ENCODE measurements around the gene ZNF770.

ZNF770 gene

DNA sequence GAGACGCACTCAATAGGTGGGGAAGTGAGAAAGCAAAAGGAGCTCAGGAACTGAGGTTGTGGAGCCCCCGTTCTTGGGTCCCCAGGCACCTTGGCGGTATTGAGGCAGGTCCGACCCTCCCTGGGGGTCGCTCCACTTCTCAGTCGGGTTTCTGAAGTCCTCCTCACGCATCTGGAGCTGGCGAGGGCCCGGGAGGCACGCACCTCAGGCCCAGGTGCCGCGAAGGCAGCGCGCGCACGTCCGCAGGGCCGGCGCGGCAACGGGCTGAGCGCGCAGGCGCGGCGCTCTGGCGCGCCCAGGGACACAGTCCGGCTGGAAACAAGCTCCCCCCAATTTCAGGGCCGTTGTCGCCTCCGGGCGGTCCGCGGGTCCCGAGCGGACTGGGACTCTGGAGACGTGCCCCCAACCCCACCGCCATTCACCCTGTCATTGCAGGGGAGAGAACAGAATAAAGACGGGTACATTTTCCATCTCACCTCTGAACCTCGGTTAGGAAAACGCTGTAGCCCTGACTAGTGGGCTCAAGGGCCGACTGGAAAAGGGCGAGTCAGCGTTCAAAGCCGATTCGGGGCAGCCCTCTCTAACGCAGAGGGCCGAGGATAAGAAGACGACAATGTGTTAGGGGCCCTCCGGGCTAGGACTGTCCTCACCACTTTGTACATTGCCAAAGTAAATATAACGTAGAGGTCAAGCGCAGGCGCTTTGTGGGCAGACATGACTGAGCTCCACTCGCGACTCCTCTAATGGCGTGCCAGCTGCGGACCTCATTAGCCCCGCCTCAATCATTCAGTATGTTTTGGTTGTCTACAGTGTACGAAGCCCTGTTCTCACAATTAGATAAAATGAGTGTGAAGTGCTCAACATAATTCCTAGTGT lies at the start of gene ZNF770 (continued):
- TF ChIP-seq, protein P1, sequence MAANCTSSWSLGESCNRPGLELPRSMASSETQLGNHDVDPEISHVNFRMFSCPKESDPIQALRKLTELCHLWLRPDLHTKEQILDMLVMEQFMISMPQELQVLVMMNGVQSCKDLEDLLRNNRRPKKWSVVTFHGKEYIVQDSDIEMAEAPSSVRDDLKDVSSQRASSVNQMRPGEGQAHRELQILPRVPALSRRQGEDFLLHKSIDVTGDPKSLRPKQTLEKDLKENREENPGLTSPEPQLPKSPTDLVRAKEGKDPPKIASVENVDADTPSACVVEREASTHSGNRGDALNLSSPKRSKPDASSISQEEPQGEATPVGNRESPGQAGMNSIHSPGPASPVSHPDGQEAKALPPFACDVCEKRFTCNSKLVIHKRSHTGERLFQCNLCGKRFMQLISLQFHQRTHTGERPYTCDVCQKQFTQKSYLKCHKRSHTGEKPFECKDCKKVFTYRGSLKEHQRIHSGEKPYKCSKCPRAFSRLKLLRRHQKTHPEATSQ (tag by site-specific recombination; IDR thresholded peaks at IDR 0.05) = peak; percentile 63; the same call in 1 of the 2 replicates

DNA sequence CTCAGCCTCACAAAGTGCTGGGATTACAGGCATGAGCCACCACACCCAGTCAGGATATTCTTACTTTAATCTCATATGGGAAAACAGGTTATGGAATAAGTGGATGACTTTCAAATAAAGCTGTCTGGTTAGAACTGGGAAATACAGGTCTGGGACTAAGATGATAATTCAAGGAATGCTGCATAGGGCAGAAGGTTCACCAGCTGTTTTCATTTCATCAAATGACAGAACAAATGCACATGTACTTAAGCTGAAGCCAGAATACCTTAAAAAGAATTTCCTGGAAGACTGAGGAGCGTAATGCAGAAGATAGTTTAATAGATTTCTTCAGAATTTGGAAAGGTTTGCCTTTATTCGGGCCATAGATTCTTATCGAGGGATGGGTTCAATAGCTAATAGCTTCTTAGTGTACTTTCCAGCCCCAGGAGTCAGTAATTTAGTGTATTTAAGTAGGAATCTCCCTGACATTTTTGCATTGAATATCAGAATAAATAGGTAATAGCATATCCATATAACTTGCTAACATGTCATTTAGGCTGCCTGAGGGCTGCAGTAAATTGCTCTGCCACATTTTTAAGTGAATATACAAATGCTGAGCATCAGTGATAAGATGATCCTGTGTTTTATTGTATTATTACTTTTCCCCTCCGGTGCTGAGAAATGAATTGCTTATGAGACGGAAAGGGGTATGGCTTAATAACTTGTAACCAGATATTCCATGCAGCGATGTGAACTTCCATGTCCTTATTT lies 40.3 kb upstream of the ZNF770 start:
- Histone ChIP-seq H3K9me3 (ENCODE audit: control insufficient read depth, insufficient read depth, low read depth, low read length) (no peaks in the 10 kb centered on the region), H3K4me3 (ENCODE audit: low read depth, low read length) (no peak overlapping the region), H3K27ac (ENCODE audit: extremely low read depth, low read depth, low read length) (no peak overlapping the region), H3K4me1 (ENCODE audit: control insufficient read depth, insufficient read depth, low read length) (no peaks in the 10 kb centered on the region), H3K36me3 (ENCODE audit: control insufficient read depth in 2 of 2, insufficient read depth in 1 of 2, low read length in 2 of 2) (no peaks in the 10 kb centered on the region)
- TF ChIP-seq, protein P2, sequence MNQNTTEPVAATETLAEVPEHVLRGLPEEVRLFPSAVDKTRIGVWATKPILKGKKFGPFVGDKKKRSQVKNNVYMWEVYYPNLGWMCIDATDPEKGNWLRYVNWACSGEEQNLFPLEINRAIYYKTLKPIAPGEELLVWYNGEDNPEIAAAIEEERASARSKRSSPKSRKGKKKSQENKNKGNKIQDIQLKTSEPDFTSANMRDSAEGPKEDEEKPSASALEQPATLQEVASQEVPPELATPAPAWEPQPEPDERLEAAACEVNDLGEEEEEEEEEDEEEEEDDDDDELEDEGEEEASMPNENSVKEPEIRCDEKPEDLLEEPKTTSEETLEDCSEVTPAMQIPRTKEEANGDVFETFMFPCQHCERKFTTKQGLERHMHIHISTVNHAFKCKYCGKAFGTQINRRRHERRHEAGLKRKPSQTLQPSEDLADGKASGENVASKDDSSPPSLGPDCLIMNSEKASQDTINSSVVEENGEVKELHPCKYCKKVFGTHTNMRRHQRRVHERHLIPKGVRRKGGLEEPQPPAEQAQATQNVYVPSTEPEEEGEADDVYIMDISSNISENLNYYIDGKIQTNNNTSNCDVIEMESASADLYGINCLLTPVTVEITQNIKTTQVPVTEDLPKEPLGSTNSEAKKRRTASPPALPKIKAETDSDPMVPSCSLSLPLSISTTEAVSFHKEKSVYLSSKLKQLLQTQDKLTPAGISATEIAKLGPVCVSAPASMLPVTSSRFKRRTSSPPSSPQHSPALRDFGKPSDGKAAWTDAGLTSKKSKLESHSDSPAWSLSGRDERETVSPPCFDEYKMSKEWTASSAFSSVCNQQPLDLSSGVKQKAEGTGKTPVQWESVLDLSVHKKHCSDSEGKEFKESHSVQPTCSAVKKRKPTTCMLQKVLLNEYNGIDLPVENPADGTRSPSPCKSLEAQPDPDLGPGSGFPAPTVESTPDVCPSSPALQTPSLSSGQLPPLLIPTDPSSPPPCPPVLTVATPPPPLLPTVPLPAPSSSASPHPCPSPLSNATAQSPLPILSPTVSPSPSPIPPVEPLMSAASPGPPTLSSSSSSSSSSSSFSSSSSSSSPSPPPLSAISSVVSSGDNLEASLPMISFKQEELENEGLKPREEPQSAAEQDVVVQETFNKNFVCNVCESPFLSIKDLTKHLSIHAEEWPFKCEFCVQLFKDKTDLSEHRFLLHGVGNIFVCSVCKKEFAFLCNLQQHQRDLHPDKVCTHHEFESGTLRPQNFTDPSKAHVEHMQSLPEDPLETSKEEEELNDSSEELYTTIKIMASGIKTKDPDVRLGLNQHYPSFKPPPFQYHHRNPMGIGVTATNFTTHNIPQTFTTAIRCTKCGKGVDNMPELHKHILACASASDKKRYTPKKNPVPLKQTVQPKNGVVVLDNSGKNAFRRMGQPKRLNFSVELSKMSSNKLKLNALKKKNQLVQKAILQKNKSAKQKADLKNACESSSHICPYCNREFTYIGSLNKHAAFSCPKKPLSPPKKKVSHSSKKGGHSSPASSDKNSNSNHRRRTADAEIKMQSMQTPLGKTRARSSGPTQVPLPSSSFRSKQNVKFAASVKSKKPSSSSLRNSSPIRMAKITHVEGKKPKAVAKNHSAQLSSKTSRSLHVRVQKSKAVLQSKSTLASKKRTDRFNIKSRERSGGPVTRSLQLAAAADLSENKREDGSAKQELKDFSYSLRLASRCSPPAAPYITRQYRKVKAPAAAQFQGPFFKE (tag by site-specific recombination; IDR thresholded peaks at IDR 0.05; ENCODE audit: borderline replicate concordance) = no peak
- TF ChIP-seq OVOL3 (tag by site-specific recombination; IDR thresholded peaks at IDR 0.05) (no peak), ZNF660 (tag by site-specific recombination; IDR thresholded peaks at IDR 0.05) (no peak), GLIS2 (tag by site-specific recombination; IDR thresholded peaks at IDR 0.05) (no peak), KLF7 (tag by site-specific recombination; IDR thresholded peaks at IDR 0.05; ENCODE audit: borderline replicate concordance) (no peak)
- ChIA-PET POLR2A (no interaction called here), CTCF (no interaction called here)

DNA sequence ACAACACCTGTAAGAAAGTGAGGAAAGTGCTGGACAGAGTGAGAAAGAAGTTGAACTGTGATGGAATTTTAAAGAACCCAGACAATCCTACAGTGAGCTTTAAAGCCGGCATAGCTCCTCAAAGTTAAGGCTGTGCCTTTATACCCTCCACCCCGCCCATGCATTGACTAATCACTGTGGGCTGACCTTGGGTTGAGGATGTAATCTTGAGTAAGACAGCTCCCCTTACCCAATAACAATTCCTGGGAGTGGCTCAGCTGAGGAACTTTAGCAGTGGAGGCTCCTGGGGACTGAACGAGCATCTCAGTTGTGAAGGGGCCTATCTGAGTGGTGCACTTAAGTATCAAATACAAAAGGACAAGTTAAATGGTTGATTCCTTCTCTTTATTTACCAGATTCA lies 35.7 kb upstream of the ZNF770 start:
- H3K9me3 ChIP-seq (ENCODE audit: control insufficient read depth, insufficient read depth, low read depth, low read length) = no peaks in the 10 kb centered on the region
- CTCF ChIA-PET = no interaction called here

More for the DNA sequence above, 35.7 kb upstream of the ZNF770 start:
- POLR2A ChIA-PET = no interaction called here
- TF ChIP-seq ZNF221 (tag by site-specific recombination; IDR thresholded peaks at IDR 0.05; ENCODE audit: borderline replicate concordance) (no peak), ZNF549 (tag by site-specific recombination; IDR thresholded peaks at IDR 0.05) (no peak), WT1 (tag by site-specific recombination; IDR thresholded peaks at IDR 0.05) (no peak), ZNF654 (tag by site-specific recombination; IDR thresholded peaks at IDR 0.05; ENCODE audit: low read depth) (no peak), ZNF211 (tag by site-specific recombination; IDR thresholded peaks at IDR 0.05; ENCODE audit: low read depth) (no peak), ZBTB21 (tag by site-specific recombination; IDR thresholded peaks at IDR 0.05) (no peak), ZNF302 (tag by site-specific recombination; IDR thresholded peaks at IDR 0.05; ENCODE audit: low read depth) (no peak), ZNF394 (tag by site-specific recombination; IDR thresholded peaks at IDR 0.05; ENCODE audit: borderline replicate concordance) (no peak)
- TF ChIP-seq, protein P3, sequence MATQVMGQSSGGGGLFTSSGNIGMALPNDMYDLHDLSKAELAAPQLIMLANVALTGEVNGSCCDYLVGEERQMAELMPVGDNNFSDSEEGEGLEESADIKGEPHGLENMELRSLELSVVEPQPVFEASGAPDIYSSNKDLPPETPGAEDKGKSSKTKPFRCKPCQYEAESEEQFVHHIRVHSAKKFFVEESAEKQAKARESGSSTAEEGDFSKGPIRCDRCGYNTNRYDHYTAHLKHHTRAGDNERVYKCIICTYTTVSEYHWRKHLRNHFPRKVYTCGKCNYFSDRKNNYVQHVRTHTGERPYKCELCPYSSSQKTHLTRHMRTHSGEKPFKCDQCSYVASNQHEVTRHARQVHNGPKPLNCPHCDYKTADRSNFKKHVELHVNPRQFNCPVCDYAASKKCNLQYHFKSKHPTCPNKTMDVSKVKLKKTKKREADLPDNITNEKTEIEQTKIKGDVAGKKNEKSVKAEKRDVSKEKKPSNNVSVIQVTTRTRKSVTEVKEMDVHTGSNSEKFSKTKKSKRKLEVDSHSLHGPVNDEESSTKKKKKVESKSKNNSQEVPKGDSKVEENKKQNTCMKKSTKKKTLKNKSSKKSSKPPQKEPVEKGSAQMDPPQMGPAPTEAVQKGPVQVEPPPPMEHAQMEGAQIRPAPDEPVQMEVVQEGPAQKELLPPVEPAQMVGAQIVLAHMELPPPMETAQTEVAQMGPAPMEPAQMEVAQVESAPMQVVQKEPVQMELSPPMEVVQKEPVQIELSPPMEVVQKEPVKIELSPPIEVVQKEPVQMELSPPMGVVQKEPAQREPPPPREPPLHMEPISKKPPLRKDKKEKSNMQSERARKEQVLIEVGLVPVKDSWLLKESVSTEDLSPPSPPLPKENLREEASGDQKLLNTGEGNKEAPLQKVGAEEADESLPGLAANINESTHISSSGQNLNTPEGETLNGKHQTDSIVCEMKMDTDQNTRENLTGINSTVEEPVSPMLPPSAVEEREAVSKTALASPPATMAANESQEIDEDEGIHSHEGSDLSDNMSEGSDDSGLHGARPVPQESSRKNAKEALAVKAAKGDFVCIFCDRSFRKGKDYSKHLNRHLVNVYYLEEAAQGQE (tag by site-specific recombination; IDR thresholded peaks at IDR 0.05) = no peak
- TF ChIP-seq, protein P4, sequence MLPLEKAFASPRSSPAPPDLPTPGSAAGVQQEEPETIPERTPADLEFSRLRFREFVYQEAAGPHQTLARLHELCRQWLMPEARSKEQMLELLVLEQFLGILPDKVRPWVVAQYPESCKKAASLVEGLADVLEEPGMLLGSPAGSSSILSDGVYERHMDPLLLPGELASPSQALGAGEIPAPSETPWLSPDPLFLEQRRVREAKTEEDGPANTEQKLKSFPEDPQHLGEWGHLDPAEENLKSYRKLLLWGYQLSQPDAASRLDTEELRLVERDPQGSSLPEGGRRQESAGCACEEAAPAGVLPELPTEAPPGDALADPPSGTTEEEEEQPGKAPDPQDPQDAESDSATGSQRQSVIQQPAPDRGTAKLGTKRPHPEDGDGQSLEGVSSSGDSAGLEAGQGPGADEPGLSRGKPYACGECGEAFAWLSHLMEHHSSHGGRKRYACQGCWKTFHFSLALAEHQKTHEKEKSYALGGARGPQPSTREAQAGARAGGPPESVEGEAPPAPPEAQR (tag by site-specific recombination; IDR thresholded peaks at IDR 0.05) = no peak
- H3K4me3 ChIP-seq (ENCODE audit: low read depth, low read length) = no peak overlapping the region
- no peaks in the 10 kb centered on the region for H3K36me3 ChIP-seq (ENCODE audit: control insufficient read depth in 2 of 2, insufficient read depth in 1 of 2, low read length in 2 of 2)
- H3K4me1 ChIP-seq (ENCODE audit: control insufficient read depth, insufficient read depth, low read length) = no peaks in the 10 kb centered on the region
- no peak overlapping the region for H3K27ac ChIP-seq (ENCODE audit: extremely low read depth, low read depth, low read length)
